Rectal smooth muscle tissue (tissue), 1 donor: ENCODE data around the gene KCNG2.

ENCODE experiments used
- H3K27ac ChIP-seq: one replicate; pipeline ENCODE4 v1.7.0; 2013; ENCODE audit warnings: low read depth, low read length, inconsistent platforms
- H3K27me3 ChIP-seq: one replicate; pipeline ENCODE4 v1.7.0; 2013; ENCODE audit warnings: low read length; ENCODE audit not compliant: control insufficient read depth, insufficient read depth
- H3K36me3 ChIP-seq: one replicate; pipeline ENCODE4 v1.7.0; 2013; ENCODE audit warnings: low read length; ENCODE audit not compliant: control insufficient read depth, insufficient read depth
- H3K4me1 ChIP-seq: one replicate; pipeline ENCODE4 v1.7.0; 2013; ENCODE audit warnings: low read length; ENCODE audit not compliant: control insufficient read depth, insufficient read depth
- H3K4me3 ChIP-seq: one replicate; pipeline ENCODE4 v1.7.0; 2013; ENCODE audit warnings: low read length
- H3K9ac ChIP-seq: one replicate; pipeline ENCODE4 v1.7.0; 2013; ENCODE audit warnings: low read length

Gene KCNG2

GRCh38 chr18:79906706-79907105 lies 109.0 kb downstream of the KCNG2 start:
- Histone ChIP-seq H3K4me3 (no peak overlapping the region), H3K36me3 (peaks cover 2% of the 10 kb centered on the region), H3K27ac (no peak overlapping the region), H3K27me3 (no peaks in the 10 kb centered on the region), H3K9ac (no peak overlapping the region), H3K4me1 (no peaks in the 10 kb centered on the region)

GRCh38 chr18:79910563-79911343 lies 113.0 kb downstream of the KCNG2 start:
- H3K4me1 ChIP-seq = no peaks in the 10 kb centered on the region
- no peaks in the 10 kb centered on the region for H3K27me3 ChIP-seq
- H3K4me3 ChIP-seq = no peak overlapping the region
- H3K9ac ChIP-seq = no peak overlapping the region
- no peak overlapping the region for H3K27ac ChIP-seq
- H3K36me3 ChIP-seq = peaks cover 4% of the 10 kb centered on the region

GRCh38 chr18:79911344-79912270 lies 113.9 kb downstream of the KCNG2 start:
- peaks cover 6% of the 10 kb centered on the region for H3K36me3 ChIP-seq
- H3K27ac ChIP-seq = no peak overlapping the region
- H3K27me3 ChIP-seq = no peaks in the 10 kb centered on the region
- H3K4me3 ChIP-seq = no peak overlapping the region
- H3K4me1 ChIP-seq = no peaks in the 10 kb centered on the region
- H3K9ac ChIP-seq = no peak overlapping the region

DNA sequence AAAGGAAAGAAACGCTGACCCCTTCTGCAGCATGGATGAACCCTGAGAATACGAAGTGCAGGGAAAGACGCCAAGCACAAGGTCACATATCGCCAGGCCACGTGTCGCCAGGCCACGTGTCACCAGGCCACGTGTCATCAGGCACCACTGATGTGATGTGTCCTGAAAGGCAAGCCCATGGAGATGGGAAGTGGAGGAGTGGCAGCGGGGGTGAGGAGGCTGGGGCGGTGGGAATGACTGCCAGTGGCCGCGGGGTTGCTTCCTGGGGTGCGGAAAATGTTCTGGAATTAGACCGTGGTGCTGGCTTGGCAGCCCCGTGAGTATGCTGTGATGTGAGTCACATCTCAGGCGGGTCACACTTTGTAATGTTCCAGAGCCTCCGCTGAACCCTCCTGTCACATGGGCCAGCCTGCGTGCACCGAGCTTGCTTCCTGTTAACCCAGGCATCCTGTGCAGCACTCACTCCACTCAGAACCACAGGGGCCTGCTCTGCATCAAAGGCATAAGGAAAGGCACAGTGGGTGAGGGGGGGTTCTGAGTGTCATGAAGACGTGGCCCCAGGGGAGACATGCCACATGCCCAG lies 114.8 kb downstream of the KCNG2 start:
- H3K9ac ChIP-seq = no peak overlapping the region
- no peak overlapping the region for H3K27ac ChIP-seq
- H3K27me3 ChIP-seq = no peaks in the 10 kb centered on the region
- H3K36me3 ChIP-seq = peaks cover 5% of the 10 kb centered on the region
- H3K4me1 ChIP-seq = no peaks in the 10 kb centered on the region
- H3K4me3 ChIP-seq = no peak overlapping the region

- Histone ChIP-seq H3K27ac (no peak overlapping the region), H3K27me3 (no peaks in the 10 kb centered on the region), H3K36me3 (peaks cover 4% of the 10 kb centered on the region), H3K4me1 (no peaks in the 10 kb centered on the region), H3K9ac (no peak overlapping the region), H3K4me3 (no peak overlapping the region)
These were observed 115.5 kb downstream of the KCNG2 start for GRCh38 chr18:79912994-79913831.

DNA sequence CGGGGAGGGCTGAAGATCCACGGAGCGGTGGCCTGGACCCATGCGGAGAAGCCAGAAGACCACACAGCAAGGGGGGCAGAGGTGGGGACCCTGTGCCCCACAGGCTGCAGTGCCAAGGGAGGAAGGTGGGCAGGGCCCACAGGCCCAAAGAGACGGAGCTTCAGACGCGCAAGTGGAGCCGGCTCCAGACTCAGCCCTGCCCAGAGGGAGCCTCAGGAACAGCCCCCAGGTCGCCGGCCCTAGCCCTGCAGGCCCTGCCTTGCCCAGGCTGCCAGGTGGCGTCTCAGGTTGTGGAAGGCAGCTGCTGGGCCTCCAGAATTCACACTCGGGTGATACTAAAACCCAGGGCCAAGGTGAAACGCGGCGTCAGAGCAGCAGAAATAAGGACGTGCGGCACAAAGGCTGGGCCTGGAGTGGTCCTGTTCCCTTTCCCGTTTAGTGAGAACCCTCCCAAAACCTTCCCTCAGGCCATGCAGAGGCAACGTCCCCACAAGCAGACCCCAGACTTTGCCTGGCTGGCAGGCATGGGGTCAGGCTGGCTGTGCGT lies 116.9 kb downstream of the KCNG2 start:
- H3K27ac ChIP-seq = no peak overlapping the region
- no peaks in the 10 kb centered on the region for H3K27me3 ChIP-seq
- no peak overlapping the region for H3K9ac ChIP-seq
- H3K4me3 ChIP-seq = no peak overlapping the region
- no peaks in the 10 kb centered on the region for H3K4me1 ChIP-seq
- peaks cover 11% of the 10 kb centered on the region for H3K36me3 ChIP-seq

GRCh38 chr18:79915161-79916127 lies 117.7 kb downstream of the KCNG2 start:
- H3K27ac ChIP-seq = no peak overlapping the region
- H3K27me3 ChIP-seq = no peaks in the 10 kb centered on the region
- H3K4me3 ChIP-seq = no peak overlapping the region
- no peak overlapping the region for H3K9ac ChIP-seq
- no peaks in the 10 kb centered on the region for H3K4me1 ChIP-seq
- H3K36me3 ChIP-seq = peaks cover 11% of the 10 kb centered on the region

- Histone ChIP-seq H3K4me3 (no peak overlapping the region), H3K9ac (no peak overlapping the region), H3K36me3 (peaks cover 11% of the 10 kb centered on the region), H3K27ac (no peak overlapping the region), H3K27me3 (no peaks in the 10 kb centered on the region), H3K4me1 (no peaks in the 10 kb centered on the region)
These were observed 118.4 kb downstream of the KCNG2 start for GRCh38 chr18:79916128-79916494.

DNA sequence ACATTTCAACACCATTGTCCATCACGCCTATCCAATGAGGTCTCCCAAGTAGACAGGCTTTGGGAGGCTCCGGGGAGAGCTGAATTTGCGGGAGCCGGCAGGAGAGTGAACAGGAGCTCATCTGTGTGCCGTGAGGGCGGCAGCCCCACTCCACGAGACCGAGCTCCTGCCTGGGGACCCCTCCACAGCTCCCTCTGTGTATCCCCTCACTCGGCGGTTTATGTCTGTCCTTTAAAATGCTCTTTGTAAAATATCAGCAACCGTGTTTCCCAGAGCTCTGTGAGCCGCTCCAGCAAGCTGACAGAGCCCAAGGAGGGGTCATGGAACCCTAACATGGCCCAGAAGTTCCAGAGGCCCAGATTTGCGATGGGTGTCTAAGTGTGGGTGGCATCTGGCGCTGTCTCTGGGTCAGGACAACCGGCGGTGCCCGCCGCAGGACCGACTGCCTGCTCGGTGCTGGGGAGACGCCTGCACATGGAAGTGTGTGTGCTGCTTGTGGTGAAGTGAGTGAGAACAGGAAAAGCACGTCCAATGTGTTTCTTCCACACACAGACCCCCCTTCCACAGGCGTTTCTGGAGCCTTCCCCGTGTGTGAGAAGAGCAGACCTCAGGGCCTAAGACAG lies 118.9 kb downstream of the KCNG2 start:
- no peaks in the 10 kb centered on the region for H3K27me3 ChIP-seq
- H3K4me3 ChIP-seq = no peak overlapping the region
- no peaks in the 10 kb centered on the region for H3K4me1 ChIP-seq
- H3K36me3 ChIP-seq = peaks cover 11% of the 10 kb centered on the region
- no peak overlapping the region for H3K27ac ChIP-seq
- no peak overlapping the region for H3K9ac ChIP-seq

DNA sequence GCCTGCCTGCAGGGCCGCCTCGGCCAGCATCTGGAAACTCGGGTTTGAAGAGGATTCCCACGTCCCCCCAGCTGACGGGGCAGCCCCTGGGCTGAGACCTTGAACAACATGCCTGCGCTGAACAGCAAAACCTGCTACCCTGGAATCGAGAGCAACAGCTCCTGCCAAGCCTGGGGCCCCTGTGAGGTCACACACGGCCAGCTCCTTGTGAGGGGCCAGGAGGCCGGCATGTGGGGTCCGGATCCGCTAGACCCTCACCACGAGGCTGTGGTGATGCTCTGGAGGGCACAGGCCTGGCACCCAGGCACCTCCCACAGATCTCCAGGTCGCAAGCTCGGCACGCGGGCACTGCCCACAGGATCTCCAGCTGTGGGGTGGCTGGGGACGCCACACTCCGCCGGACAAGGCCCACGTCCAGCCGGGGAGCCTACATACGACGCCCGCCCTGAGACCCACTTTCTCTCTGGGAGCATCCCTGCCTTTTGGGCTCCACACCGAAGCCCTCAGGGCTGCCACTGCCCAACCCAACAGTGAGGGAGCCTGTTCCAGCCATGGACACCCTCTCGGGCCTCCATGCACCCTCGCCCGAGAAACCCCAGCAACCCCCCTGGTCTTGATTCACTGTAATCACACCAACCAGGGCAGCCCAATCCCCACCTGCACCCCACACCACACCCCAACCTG lies 119.6 kb downstream of the KCNG2 start:
- Histone ChIP-seq H3K27ac (no peak overlapping the region), H3K4me1 (no peaks in the 10 kb centered on the region), H3K4me3 (no peak overlapping the region), H3K9ac (no peak overlapping the region), H3K27me3 (no peaks in the 10 kb centered on the region), H3K36me3 (peaks cover 13% of the 10 kb centered on the region)
